Body of pancreas (tissue), 4 donors: Measurements from ENCODE around the gene DGKE.

Experiments
- CTCF ChIP-seq, 7 experiments: fragments of 450-650 bp in 4 of 7; fragments of 200-600 bp in 3 of 7; sonication (generic) in 3 of 7; IDR thresholded peaks; one replicate each; pipeline ENCODE4 v1.5.1; 2016 to 2019; ENCODE audit warnings: antibody characterized with exemption in 7 of 7
- POLR2A ChIP-seq, 3 donors: fragments of 450-650 bp; IDR thresholded peaks; one replicate each; pipeline ENCODE4 v1.6.1; 2016; ENCODE audit warnings: antibody characterized with exemption in 3 of 3, mild to moderate bottlenecking in 2 of 3

GRCh38 chr17:56880133-56880532 lies 46.2 kb downstream of the DGKE start:
- TF ChIP-seq CTCF (IDR thresholded peaks at IDR 0.05) (no peak), POLR2A (IDR thresholded peaks at IDR 0.05) (no peak)
